Measurements from ENCODE around the gene RNF41.
A peak's percentile ranks its signal among the peaks of the same experiment; 100 is the strongest.
"Not testable (repeated sequence)": the region's sequence is repeated elsewhere in the genome, so short reads cannot be mapped to it uniquely, and the experiment has no call there.

RNF41 gene

GRCh38 chr12:56208006-56208405 lies 13.7 kb downstream of the RNF41 start:
- DNase-seq (ENCODE audit: low read depth) = no peak

GRCh38 chr12:56206452-56207166 lies 15.1 kb downstream of the RNF41 start:
- no peak for DNase-seq (ENCODE audit: low read depth)

- DNase-seq (ENCODE audit: low read depth) = no peak
Observed at GRCh38 chr12:56205445-56205844, 16.3 kb downstream of the RNF41 start.

- no peak for DNase-seq (ENCODE audit: low read depth)
Observed at GRCh38 chr12:56204275-56204674, 17.4 kb downstream of the RNF41 start.

GRCh38 chr12:56202838-56203237 lies 18.9 kb downstream of the RNF41 start:
- no peak for DNase-seq (ENCODE audit: low read depth)

GRCh38 chr12:56202366-56202765 lies 19.4 kb downstream of the RNF41 start:
- no peak for DNase-seq (ENCODE audit: low read depth)

- DNase-seq (ENCODE audit: low read depth) = no peak
Observed at GRCh38 chr12:56198836-56199235, 22.9 kb downstream of the RNF41 start.

GRCh38 chr12:56197921-56198635 lies 23.6 kb downstream of the RNF41 start:
- DNase-seq (ENCODE audit: low read depth) = no peak

- not testable (repeated sequence) for DNase-seq (ENCODE audit: low read depth)
Observed at GRCh38 chr12:56196818-56197550, 24.7 kb downstream of the RNF41 start.

- DNase-seq (ENCODE audit: low read depth) = peak; percentile 56
Observed at GRCh38 chr12:56193025-56193578, 28.6 kb downstream of the RNF41 start.

- DNase-seq (ENCODE audit: low read depth) = no peak
Observed at GRCh38 chr12:56192582-56192981, 29.1 kb downstream of the RNF41 start.

GRCh38 chr12:56190695-56191155 lies 31.0 kb downstream of the RNF41 start:
- DNase-seq (ENCODE audit: low read depth) = no peak

- DNase-seq (ENCODE audit: low read depth) = peak; percentile 57
Observed at GRCh38 chr12:56189918-56190694, 31.6 kb downstream of the RNF41 start.

GRCh38 chr12:56189099-56189917 lies 32.4 kb downstream of the RNF41 start, which contains the start of gene SMARCC2:
SMARCC2 (minus strand) TSS chr12:56189483; CDS start chr12:56189461, 22 bp downstream.
- DNase-seq (ENCODE audit: low read depth) = peak; percentile 73

- no peak for DNase-seq (ENCODE audit: low read depth)
Observed at GRCh38 chr12:56188778-56189098, 33.0 kb downstream of the RNF41 start.

GRCh38 chr12:56188131-56188777 lies 33.5 kb downstream of the RNF41 start:
- no peak for DNase-seq (ENCODE audit: low read depth)

- DNase-seq (ENCODE audit: low read depth) = no peak
Observed at GRCh38 chr12:56186957-56187356, 34.8 kb downstream of the RNF41 start.

GRCh38 chr12:56178347-56178746 lies 43.4 kb downstream of the RNF41 start:
- no peak for DNase-seq (ENCODE audit: low read depth)

- DNase-seq (ENCODE audit: low read depth) = no peak
Observed at GRCh38 chr12:56172839-56173238, 48.9 kb downstream of the RNF41 start.

GRCh38 chr12:56169229-56169759 lies 52.4 kb downstream of the RNF41 start:
- DNase-seq (ENCODE audit: low read depth) = no peak
